Keratinocyte (primary cell): Measurements from ENCODE around the gene AP2A2. TPM values are rescaled to one million over a fixed set of nuclear protein-coding genes. Genes with fewer than 3 reads are reported as not detected.

ENCODE experiments used
- DNase-seq: peaks from one replicate; pipeline ENCODE4 v3.0.0-alpha.2; 2011; ENCODE audit warnings: low read depth, missing footprints, low spot score
- FAIRE-seq: peaks from 2 replicates; lab custom pipeline; 2011; peaks lifted over from hg19 to GRCh38; lab: Jason Lieb, UNC
- H2AFZ ChIP-seq: 2 replicates; pipeline ENCODE4 v1.6.0; 2012; ENCODE audit warnings: low read length, control low read depth, inconsistent platforms; ENCODE audit not compliant: control insufficient read depth
- H3K27ac ChIP-seq: 2 replicates; pipeline ENCODE4 v1.5.1; 2011; ENCODE audit warnings: low read length; ENCODE audit not compliant: control insufficient read depth, insufficient read depth
- H3K27me3 ChIP-seq: 3 replicates; pipeline ENCODE4 v1.6.0; 2011; ENCODE audit warnings: low read length; ENCODE audit not compliant: control insufficient read depth, insufficient read depth; ENCODE audit errors: extremely low read depth
- H3K36me3 ChIP-seq, 2 experiments: 2 replicates in 1 of 2; 3 replicates in 1 of 2; pipeline ENCODE4 v1.5.1; 2011; ENCODE audit warnings: low read length in 2 of 2, mild to moderate bottlenecking in 1 of 2; ENCODE audit not compliant: control insufficient read depth in 2 of 2, insufficient read depth in 2 of 2; ENCODE audit errors: extremely low read depth in 1 of 2
- H3K4me1 ChIP-seq: 3 replicates; pipeline ENCODE4 v1.5.1; 2011; ENCODE audit warnings: low read length; ENCODE audit not compliant: control insufficient read depth, insufficient read depth; ENCODE audit errors: extremely low read depth
- H3K4me2 ChIP-seq: 3 replicates; pipeline ENCODE4 v1.6.0; 2011; ENCODE audit warnings: low read depth, low read length; ENCODE audit not compliant: control insufficient read depth, insufficient read depth; ENCODE audit errors: extremely low read depth
- H3K4me3 ChIP-seq, 3 experiments: fragments of 200-600 bp in 1 of 3; sonication (generic) in 1 of 3; 2 replicates in 2 of 3; 3 replicates in 1 of 3; pipeline ENCODE4 v1.5.1; 2011 to 2016; ENCODE audit warnings: low read length in 3 of 3, mild to moderate bottlenecking in 3 of 3, control low read depth in 2 of 3, inconsistent platforms in 1 of 3, low read depth in 1 of 3, mixed read lengths in 1 of 3, mixed run types in 1 of 3, moderate library complexity in 1 of 3; ENCODE audit not compliant: control insufficient read depth in 2 of 3, insufficient read depth in 2 of 3; ENCODE audit errors: extremely low read depth in 1 of 3
- H3K79me2 ChIP-seq: 2 replicates; pipeline ENCODE4 v1.6.0; 2012; ENCODE audit warnings: low read length; ENCODE audit not compliant: control insufficient read depth, insufficient read depth
- H3K9ac ChIP-seq: 3 replicates; pipeline ENCODE4 v1.6.0; 2011; ENCODE audit warnings: low read length; ENCODE audit not compliant: control insufficient read depth, insufficient read depth; ENCODE audit errors: extremely low read depth
- H3K9me1 ChIP-seq: 3 replicates; pipeline ENCODE4 v1.6.0; 2011; ENCODE audit warnings: low read length; ENCODE audit not compliant: control insufficient read depth, insufficient read depth; ENCODE audit errors: extremely low read depth
- H3K9me3 ChIP-seq: 2 replicates; pipeline ENCODE4 v1.5.1; 2012; ENCODE audit warnings: low read depth, low read length; ENCODE audit not compliant: control insufficient read depth
- H4K20me1 ChIP-seq: 3 replicates; pipeline ENCODE4 v1.6.0; 2011; ENCODE audit warnings: low read length; ENCODE audit not compliant: control insufficient read depth, insufficient read depth; ENCODE audit errors: extremely low read depth
- CTCF ChIP-seq, 3 experiments: IDR thresholded peaks in 1 of 3; conservative IDR thresholded peaks in 1 of 3; optimal IDR thresholded peaks in 1 of 3; 2 replicates in 2 of 3; 3 replicates in 1 of 3; pipeline versions ENCODE3 to v1.5.1; 2011; ENCODE audit warnings: low read length in 3 of 3, mild to moderate bottlenecking in 3 of 3, moderate library complexity in 2 of 3, control low read depth in 1 of 3, inconsistent platforms in 1 of 3; ENCODE audit not compliant: insufficient read depth in 2 of 3; ENCODE audit errors: extremely low read depth in 1 of 3
- EZH2 ChIP-seq: IDR thresholded peaks from one replicate; pipeline ENCODE4 v1.6.1; 2012; ENCODE audit warnings: inconsistent platforms, mild to moderate bottlenecking, low read length, moderate library complexity
- dilution Hi-C: fragments of 300-500 bp; cut with MboI; formaldehyde crosslinking; loops from one replicate; pipeline ENCODE4 v1.7.0; 2020; ENCODE audit warnings: low sequenced_read_pairs; ENCODE audit not compliant: extremely low pct_ligation_motif_present
- polyA plus RNA-seq, 5 experiments: library from polyadenylated mRNA; depleted of rRNA in 3 of 5; stranded (reverse) in 3 of 5; stranded (forward) in 1 of 5; unstranded in 1 of 5; fragments of >200 nt; gene quantifications; 1 replicate in 1 of 5; 2 replicates in 3 of 5; 3 replicates in 1 of 5; pipeline versions ENCODE4 v1.2.1 to v1.2.3, GENCODE V29; 2011 to 2012; ENCODE audit warnings: missing spikeins in 2 of 5, low read depth in 1 of 5, low replicate concordance in 1 of 5

Gene AP2A2
- polyA plus RNA-seq, 1 donor (not counting 4 experiments of a cell fraction or from before 2014, with no cell fraction given): 47.8 TPM

- H3K36me3 ChIP-seq: peaks cover 20 to 21% of the 10 kb centered on the region in 2 experiments
- no peak for FAIRE-seq
- dilution Hi-C loops: no loop called here
Measured at GRCh38 chr11:897253-898142, 28.2 kb upstream of the AP2A2 start.

GRCh38 chr11:898143-898511, 27.5 kb upstream of the AP2A2 start:
- Histone ChIP-seq H3K4me2 (no peak overlapping the region), H3K9ac (no peak overlapping the region), H3K27ac (no peak overlapping the region), H3K9me1 (no peaks in the 10 kb centered on the region), H2AFZ (no peak overlapping the region), H3K79me2 (no peaks in the 10 kb centered on the region), H3K36me3 (peaks cover 23 to 27% of the 10 kb centered on the region in 2 experiments), H4K20me1 (peaks cover 3% of the 10 kb centered on the region), H3K4me3 (no peak overlapping the region), H3K4me1 (no peaks in the 10 kb centered on the region), H3K27me3 (no peaks in the 10 kb centered on the region), H3K9me3 (no peaks in the 10 kb centered on the region)
- dilution Hi-C loops: no loop called here
- no peak for TF ChIP-seq EZH2
- TF ChIP-seq CTCF (optimal IDR thresholded peaks at IDR 0.05 in 1 of 3, IDR thresholded peaks at IDR 0.05 in 1 of 3, conservative IDR thresholded peaks at IDR 0.05 in 1 of 3; ENCODE audit: extremely low read depth in 1 of 3, insufficient read depth in 2 of 3, low read length in 3 of 3): peak; percentile 13 to 47 (median 17)
- no peak for FAIRE-seq
- no peak for DNase-seq

More at GRCh38 chr11:897253-898142, 28.2 kb upstream of the AP2A2 start:
- Histone ChIP-seq H3K79me2 (no peaks in the 10 kb centered on the region), H3K9ac (no peak overlapping the region), H2AFZ (no peak overlapping the region), H3K4me2 (no peak overlapping the region), H3K9me1 (no peaks in the 10 kb centered on the region), H3K9me3 (no peaks in the 10 kb centered on the region), H4K20me1 (peaks cover 2% of the 10 kb centered on the region), H3K4me3 (no peak overlapping the region), H3K27ac (no peak overlapping the region), H3K27me3 (no peaks in the 10 kb centered on the region), H3K4me1 (no peaks in the 10 kb centered on the region)
- no peak for DNase-seq
- TF ChIP-seq EZH2: no peak
- no peak for TF ChIP-seq CTCF (optimal IDR thresholded peaks at IDR 0.05 in 1 of 3, IDR thresholded peaks at IDR 0.05 in 1 of 3, conservative IDR thresholded peaks at IDR 0.05 in 1 of 3; ENCODE audit: extremely low read depth in 1 of 3, insufficient read depth in 2 of 3, low read length in 3 of 3)
